NCI-H2171 treated with DMSO at 0.1 percent for 48 hours (cell line): ENCODE measurements around the gene AFDN.

ENCODE experiments used
- DNase-seq: peaks from one replicate; lab custom pipeline; 2025; lab: John Stamatoyannopoulos, UW

The AFDN gene

GRCh38 chr6:167796192-167796981, 30.3 kb upstream of the AFDN start:
- no peak for DNase-seq

GRCh38 chr6:167797011-167797471, 29.7 kb upstream of the AFDN start:
- no peak for DNase-seq

GRCh38 chr6:167797476-167798265, 29.0 kb upstream of the AFDN start:
- no peak for DNase-seq

GRCh38 chr6:167798453-167798852, 28.3 kb upstream of the AFDN start:
- peak; percentile 38 for DNase-seq

GRCh38 chr6:167799033-167799821, 27.5 kb upstream of the AFDN start:
- peak; percentile 99 for DNase-seq

- no peak for DNase-seq
Observed at GRCh38 chr6:167800549-167800948, 26.2 kb upstream of the AFDN start.

GRCh38 chr6:167801263-167801662, 25.4 kb upstream of the AFDN start:
- DNase-seq: no peak

- DNase-seq: no peak
Observed at GRCh38 chr6:167802339-167802738, 24.4 kb upstream of the AFDN start.

- no peak for DNase-seq
Observed at GRCh38 chr6:167803816-167804215, 22.9 kb upstream of the AFDN start.

GRCh38 chr6:167804281-167805013, 22.3 kb upstream of the AFDN start:
- no peak for DNase-seq

GRCh38 chr6:167805349-167806060, 21.2 kb upstream of the AFDN start:
- DNase-seq: no peak

GRCh38 chr6:167806061-167806700, 20.5 kb upstream of the AFDN start:
- DNase-seq: peak; percentile 75

- no peak for DNase-seq
Observed at GRCh38 chr6:167807200-167807599, 19.5 kb upstream of the AFDN start.

GRCh38 chr6:167807756-167808155, 19.0 kb upstream of the AFDN start:
- DNase-seq: peak; percentile 43

GRCh38 chr6:167811040-167811439, 15.7 kb upstream of the AFDN start:
- DNase-seq: no peak

GRCh38 chr6:167811442-167812087, 15.1 kb upstream of the AFDN start:
- peak; percentile 84 for DNase-seq

GRCh38 chr6:167812088-167812487, 14.6 kb upstream of the AFDN start:
- no peak for DNase-seq

- no peak for DNase-seq
Observed at GRCh38 chr6:167815296-167815980, 11.3 kb upstream of the AFDN start.

GRCh38 chr6:167817016-167817415, 9.7 kb upstream of the AFDN start:
- DNase-seq: no peak
